Smooth muscle cell (in vitro differentiated cells): ENCODE measurements around the gene TOMM6. TPM values are rescaled to one million over a fixed set of nuclear protein-coding genes. Genes with fewer than 3 reads are reported as not detected.

ENCODE experiments used
- DNase-seq: peaks from one replicate; lab custom pipeline; 2025; ENCODE audit not compliant: unreplicated experiment; lab: John Stamatoyannopoulos, UW
- H2AFZ ChIP-seq: fragments of 200-600 bp; sonication (generic); 2 replicates; pipeline ENCODE4 v1.6.0; 2016; ENCODE audit warnings: antibody characterized with exemption, low read depth, mild to moderate bottlenecking
- H3F3A ChIP-seq: fragments of 200-600 bp; sonication (generic); 2 replicates; pipeline ENCODE4 v1.6.0; 2017; ENCODE audit warnings: antibody characterized with exemption, low read depth
- H3K27ac ChIP-seq: fragments of 200-600 bp; sonication (generic); 2 replicates; pipeline ENCODE4 v1.5.1; 2016; ENCODE audit warnings: low read depth, mild to moderate bottlenecking
- H3K27me3 ChIP-seq: fragments of 200-600 bp; sonication (generic); 2 replicates; pipeline ENCODE4 v1.6.1; 2016; ENCODE audit warnings: low read depth, mild to moderate bottlenecking
- H3K36me3 ChIP-seq: fragments of 200-600 bp; sonication (generic); 2 replicates; pipeline ENCODE4 v1.5.1; 2016; ENCODE audit warnings: low read depth
- H3K4me1 ChIP-seq: fragments of 200-600 bp; sonication (generic); 2 replicates; pipeline ENCODE4 v1.5.1; 2016; ENCODE audit warnings: low read depth
- H3K4me2 ChIP-seq: fragments of 200-600 bp; sonication (generic); 2 replicates; pipeline ENCODE4 v1.6.0; 2016; ENCODE audit warnings: mild to moderate bottlenecking
- H3K4me3 ChIP-seq: fragments of 200-600 bp; sonication (generic); 2 replicates; pipeline ENCODE4 v1.5.1; 2016; ENCODE audit warnings: mild to moderate bottlenecking
- H3K79me2 ChIP-seq: fragments of 200-600 bp; sonication (generic); 2 replicates; pipeline ENCODE4 v1.6.0; 2016; ENCODE audit warnings: low read depth, mild to moderate bottlenecking
- H3K9ac ChIP-seq: fragments of 200-600 bp; sonication (generic); 2 replicates; pipeline ENCODE4 v1.6.0; 2016; ENCODE audit warnings: low read depth
- H3K9me3 ChIP-seq: fragments of 200-600 bp; sonication (generic); replicated peaks from 2 replicates; pipeline ENCODE4 v1.5.1; 2016; ENCODE audit warnings: low read depth
- H4K20me1 ChIP-seq: fragments of 200-600 bp; sonication (generic); 2 replicates; pipeline ENCODE4 v1.6.0; 2016; ENCODE audit warnings: low read depth
- WGBS: methylation state at CpG from one replicate; pipeline ENCODE4 v1.1.7; 2016; ENCODE audit warnings: low lambda C conversion rate; 5-methylcytosine and 5-hydroxymethylcytosine counted together
- polyA plus RNA-seq: library from polyadenylated mRNA; unstranded; fragments of >200 nt; fragmentation: Nextera tagmentation; extraction: Ambion mirVana; gene quantifications from 2 replicates; pipeline ENCODE4 v1.2.1, GENCODE V29; 2016
- total RNA-seq: library from RNA; depleted of rRNA; stranded (reverse); fragments of >200 nt; gene quantifications from 2 replicates; pipeline ENCODE4 v1.2.3, GENCODE V29; 2014
- TF ChIP-seq, protein P1 (sequence below): fragments of 200-600 bp; sonication (generic); IDR thresholded peaks from 2 replicates; pipeline ENCODE4 v1.5.1; 2017; ENCODE audit warnings: borderline replicate concordance, mild to moderate bottlenecking, antibody characterized with exemption; ENCODE audit not compliant: insufficient read depth, poor library complexity, severe bottlenecking

Gene TOMM6
- total and polyA plus RNA-seq, 2 experiments from 2014 or later = 235 to 253 TPM

DNA sequence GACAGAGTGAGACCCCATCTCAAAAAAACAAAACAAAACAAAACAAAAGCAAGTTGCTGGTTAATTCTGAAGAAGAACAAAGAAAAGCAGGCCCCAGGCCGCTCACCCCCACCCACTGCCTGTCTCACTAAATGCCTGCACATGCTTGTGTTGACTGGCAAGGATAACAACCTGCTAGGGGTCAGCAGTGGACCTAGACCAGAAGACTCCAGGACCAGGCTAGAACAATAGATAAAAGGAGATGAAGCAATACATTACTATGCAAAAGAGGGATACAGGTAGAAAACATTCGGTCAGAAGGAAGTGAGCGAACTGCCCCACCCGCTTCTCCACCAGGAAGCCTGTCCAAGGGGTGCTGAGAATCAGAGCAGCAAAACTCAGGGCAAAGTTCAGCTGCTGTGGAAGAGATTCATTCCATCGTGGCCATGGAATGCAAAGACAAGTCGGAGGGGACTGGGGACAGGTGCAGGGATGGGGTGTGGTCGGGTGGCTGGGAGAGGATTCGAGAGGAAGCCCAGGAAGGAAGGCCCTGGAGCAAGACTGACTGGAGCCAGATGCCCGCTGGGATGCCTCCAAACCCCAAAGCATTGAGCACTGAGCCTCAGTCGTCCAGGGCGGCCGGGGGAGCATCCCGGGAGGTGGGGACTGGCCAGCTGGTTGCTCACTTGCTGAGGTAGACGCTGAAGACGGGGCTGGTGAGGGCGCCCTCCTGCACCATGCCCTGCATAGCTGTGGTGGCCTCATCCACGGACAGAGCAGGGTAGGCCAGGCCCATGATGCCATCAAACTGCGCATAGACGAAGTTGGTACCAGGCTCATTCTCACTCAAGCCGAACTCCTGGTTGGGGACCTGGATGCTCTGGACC, 45.6 kb upstream of the TOMM6 start:
- no peaks in the 10 kb centered on the region for H3K27me3 ChIP-seq
- TF ChIP-seq, protein P1, sequence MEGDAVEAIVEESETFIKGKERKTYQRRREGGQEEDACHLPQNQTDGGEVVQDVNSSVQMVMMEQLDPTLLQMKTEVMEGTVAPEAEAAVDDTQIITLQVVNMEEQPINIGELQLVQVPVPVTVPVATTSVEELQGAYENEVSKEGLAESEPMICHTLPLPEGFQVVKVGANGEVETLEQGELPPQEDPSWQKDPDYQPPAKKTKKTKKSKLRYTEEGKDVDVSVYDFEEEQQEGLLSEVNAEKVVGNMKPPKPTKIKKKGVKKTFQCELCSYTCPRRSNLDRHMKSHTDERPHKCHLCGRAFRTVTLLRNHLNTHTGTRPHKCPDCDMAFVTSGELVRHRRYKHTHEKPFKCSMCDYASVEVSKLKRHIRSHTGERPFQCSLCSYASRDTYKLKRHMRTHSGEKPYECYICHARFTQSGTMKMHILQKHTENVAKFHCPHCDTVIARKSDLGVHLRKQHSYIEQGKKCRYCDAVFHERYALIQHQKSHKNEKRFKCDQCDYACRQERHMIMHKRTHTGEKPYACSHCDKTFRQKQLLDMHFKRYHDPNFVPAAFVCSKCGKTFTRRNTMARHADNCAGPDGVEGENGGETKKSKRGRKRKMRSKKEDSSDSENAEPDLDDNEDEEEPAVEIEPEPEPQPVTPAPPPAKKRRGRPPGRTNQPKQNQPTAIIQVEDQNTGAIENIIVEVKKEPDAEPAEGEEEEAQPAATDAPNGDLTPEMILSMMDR = no peak
- no peaks in the 10 kb centered on the region for H3K4me1 ChIP-seq
- H4K20me1 ChIP-seq = no peaks in the 10 kb centered on the region
- WGBS = 86% methylated on average over 20 of the region's 20 CpGs
- H3K36me3 ChIP-seq = no peaks in the 10 kb centered on the region
- H3K4me3 ChIP-seq = no peak overlapping the region
- H3F3A ChIP-seq = no peaks in the 10 kb centered on the region
- H3K79me2 ChIP-seq = no peaks in the 10 kb centered on the region
- no peak for DNase-seq
- H3K9ac ChIP-seq = no peak overlapping the region
- no peak overlapping the region for H3K27ac ChIP-seq
- no peaks in the 10 kb centered on the region for H3K9me3 ChIP-seq
- no peak overlapping the region for H3K4me2 ChIP-seq
- H2AFZ ChIP-seq = no peak overlapping the region

DNA sequence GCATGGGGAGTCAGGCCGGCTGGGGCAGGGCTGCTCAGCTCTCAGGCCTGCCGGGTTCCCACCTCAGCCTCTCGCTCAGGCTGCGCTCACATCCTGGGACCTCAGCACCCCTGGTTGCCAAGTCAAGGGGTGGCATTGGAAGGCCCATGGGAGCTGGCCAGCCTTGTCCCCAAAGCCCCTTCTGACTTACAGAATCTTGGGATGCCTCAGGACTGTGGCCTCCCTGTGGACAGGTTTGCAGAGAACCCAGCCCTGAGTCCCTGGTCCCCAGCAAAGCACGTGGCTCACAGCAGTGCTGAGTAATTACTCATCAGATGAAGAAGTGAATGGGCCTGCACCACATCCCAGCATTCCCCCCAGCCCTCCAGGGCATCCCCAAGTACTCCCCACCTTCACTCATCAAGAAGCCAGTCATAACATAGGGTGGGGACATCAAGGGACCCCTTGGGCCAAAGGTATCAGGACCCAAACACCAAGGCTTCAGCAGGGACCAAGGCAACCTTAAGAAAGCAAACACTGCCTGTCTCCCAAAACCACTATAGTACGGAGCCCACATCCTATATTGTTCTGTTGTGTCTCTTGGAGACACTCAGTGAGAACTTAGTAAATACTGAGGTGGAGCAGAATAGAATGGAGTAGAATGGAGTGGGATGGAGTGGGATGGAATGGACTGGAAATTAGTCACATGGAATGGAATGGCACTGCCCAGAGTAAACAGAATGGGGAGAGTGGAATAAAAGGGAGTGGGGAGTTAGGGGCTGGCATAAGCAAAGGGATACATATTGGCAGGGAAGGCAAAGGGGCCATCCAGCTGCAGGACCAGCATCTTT, 43.9 kb upstream of the TOMM6 start:
- H3K27ac ChIP-seq = no peak overlapping the region
- no peaks in the 10 kb centered on the region for H4K20me1 ChIP-seq
- no peaks in the 10 kb centered on the region for H3F3A ChIP-seq
- no peak overlapping the region for H3K9ac ChIP-seq
- H3K4me2 ChIP-seq = no peak overlapping the region
- H3K4me3 ChIP-seq = no peak overlapping the region
- H3K9me3 ChIP-seq = no peaks in the 10 kb centered on the region
- H2AFZ ChIP-seq = no peak overlapping the region
- no peak for DNase-seq
- no peaks in the 10 kb centered on the region for H3K4me1 ChIP-seq
- H3K79me2 ChIP-seq = no peaks in the 10 kb centered on the region
- 86% methylated on average over 6 of the region's 6 CpGs for WGBS
- TF ChIP-seq, protein P1 = no peak
- no peaks in the 10 kb centered on the region for H3K27me3 ChIP-seq
- no peaks in the 10 kb centered on the region for H3K36me3 ChIP-seq

DNA sequence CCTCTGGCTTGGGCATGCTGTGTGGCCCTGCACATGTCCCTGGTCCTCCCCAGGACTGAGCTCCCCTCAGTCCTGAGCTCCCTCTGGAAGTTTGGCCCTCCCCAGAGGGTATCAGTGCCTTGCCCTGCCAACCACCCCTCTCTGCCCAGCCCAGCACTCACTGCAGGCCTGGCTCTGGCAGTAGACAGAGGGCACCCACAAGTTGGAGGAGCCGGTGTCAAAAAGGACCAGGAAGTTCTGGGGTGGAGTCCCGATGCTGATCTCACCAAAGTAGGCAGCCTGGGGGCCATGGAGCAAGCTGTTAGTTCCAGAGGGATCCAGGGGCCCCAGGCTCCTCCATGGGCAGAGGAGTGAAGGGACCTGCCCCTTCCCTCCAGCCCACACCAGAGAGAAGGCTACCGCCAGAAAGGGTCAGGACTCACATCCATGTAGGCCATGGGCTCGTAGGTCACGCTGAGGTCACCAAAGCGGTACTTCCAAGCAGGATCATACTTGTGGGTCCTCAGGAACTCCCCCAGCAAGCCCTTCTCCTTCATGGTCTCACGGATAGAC, 43.2 kb upstream of the TOMM6 start:
- TF ChIP-seq, protein P1 = no peak

More for the DNA sequence above, 43.2 kb upstream of the TOMM6 start:
- H4K20me1 ChIP-seq = no peaks in the 10 kb centered on the region
- H2AFZ ChIP-seq = no peak overlapping the region
- no peak overlapping the region for H3K4me2 ChIP-seq
- no peaks in the 10 kb centered on the region for H3K36me3 ChIP-seq
- no peak overlapping the region for H3K27ac ChIP-seq
- H3K79me2 ChIP-seq = no peaks in the 10 kb centered on the region
- H3K27me3 ChIP-seq = no peaks in the 10 kb centered on the region
- 91% methylated on average over 7 of the region's 7 CpGs for WGBS
- H3K9ac ChIP-seq = no peak overlapping the region
- no peak for DNase-seq
- H3K9me3 ChIP-seq = no peaks in the 10 kb centered on the region
- no peaks in the 10 kb centered on the region for H3K4me1 ChIP-seq
- no peaks in the 10 kb centered on the region for H3F3A ChIP-seq
- H3K4me3 ChIP-seq = no peak overlapping the region
